ENCODE data around the gene CITED2.

Gene CITED2

DNA sequence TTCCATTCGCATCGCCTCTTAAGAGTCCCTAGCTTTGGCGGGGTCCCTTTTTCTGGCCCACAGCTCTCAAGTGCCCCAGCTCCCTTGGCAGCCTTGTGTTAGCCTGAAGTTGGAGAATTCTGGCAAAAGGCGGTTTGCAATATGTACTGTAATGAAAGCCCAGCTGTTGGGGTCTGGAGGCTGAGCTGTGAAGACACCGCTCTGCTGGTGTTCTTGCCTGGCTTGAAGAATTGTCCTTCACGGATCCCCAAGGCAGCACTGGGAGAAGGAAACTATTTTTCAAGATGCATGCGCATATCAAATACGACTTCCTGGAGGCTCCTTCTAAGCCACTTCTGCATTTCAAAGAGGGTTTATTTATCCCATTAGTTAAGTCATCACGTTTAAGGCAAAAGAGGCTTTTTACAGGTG is 21.4 kb upstream of the CITED2 start:
- no peak for DNase-seq (ENCODE audit: low read depth)
- no peak overlapping the region for H3K4me3 ChIP-seq (ENCODE audit: low read depth, low read length)
- TF ChIP-seq, protein P1, sequence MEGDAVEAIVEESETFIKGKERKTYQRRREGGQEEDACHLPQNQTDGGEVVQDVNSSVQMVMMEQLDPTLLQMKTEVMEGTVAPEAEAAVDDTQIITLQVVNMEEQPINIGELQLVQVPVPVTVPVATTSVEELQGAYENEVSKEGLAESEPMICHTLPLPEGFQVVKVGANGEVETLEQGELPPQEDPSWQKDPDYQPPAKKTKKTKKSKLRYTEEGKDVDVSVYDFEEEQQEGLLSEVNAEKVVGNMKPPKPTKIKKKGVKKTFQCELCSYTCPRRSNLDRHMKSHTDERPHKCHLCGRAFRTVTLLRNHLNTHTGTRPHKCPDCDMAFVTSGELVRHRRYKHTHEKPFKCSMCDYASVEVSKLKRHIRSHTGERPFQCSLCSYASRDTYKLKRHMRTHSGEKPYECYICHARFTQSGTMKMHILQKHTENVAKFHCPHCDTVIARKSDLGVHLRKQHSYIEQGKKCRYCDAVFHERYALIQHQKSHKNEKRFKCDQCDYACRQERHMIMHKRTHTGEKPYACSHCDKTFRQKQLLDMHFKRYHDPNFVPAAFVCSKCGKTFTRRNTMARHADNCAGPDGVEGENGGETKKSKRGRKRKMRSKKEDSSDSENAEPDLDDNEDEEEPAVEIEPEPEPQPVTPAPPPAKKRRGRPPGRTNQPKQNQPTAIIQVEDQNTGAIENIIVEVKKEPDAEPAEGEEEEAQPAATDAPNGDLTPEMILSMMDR (IDR thresholded peaks at IDR 0.05; ENCODE audit: low read depth, low read length, missing control alignments): no peak
- in situ Hi-C loops (cut with HindIII; ENCODE audit: low sequenced_read_pairs): no loop called here

DNA sequence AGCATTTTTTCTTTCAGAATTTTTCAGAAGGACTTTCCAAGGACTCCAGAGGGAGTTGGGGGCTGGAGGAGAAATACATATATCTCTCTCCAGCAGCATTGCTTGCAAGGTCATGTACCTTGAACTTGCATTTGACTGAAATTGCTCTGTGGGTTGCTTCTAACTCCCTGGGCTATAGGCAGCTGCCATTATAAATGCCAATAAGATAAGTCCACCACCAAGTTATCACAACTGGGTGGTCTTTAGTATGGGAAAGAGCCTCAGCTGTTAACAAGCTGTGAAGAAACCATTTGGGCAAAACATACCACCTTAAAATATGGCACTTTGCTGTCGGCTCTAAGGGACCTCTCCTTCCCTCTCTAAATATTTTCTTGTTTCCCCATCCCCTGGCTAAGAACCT is 20.9 kb upstream of the CITED2 start:
- H3K4me3 ChIP-seq (ENCODE audit: low read depth, low read length): no peak overlapping the region
- in situ Hi-C loops (cut with HindIII; ENCODE audit: low sequenced_read_pairs): no loop called here
- TF ChIP-seq, protein P1 (IDR thresholded peaks at IDR 0.05; ENCODE audit: low read depth, low read length, missing control alignments): no peak
- no peak for DNase-seq (ENCODE audit: low read depth)

DNA sequence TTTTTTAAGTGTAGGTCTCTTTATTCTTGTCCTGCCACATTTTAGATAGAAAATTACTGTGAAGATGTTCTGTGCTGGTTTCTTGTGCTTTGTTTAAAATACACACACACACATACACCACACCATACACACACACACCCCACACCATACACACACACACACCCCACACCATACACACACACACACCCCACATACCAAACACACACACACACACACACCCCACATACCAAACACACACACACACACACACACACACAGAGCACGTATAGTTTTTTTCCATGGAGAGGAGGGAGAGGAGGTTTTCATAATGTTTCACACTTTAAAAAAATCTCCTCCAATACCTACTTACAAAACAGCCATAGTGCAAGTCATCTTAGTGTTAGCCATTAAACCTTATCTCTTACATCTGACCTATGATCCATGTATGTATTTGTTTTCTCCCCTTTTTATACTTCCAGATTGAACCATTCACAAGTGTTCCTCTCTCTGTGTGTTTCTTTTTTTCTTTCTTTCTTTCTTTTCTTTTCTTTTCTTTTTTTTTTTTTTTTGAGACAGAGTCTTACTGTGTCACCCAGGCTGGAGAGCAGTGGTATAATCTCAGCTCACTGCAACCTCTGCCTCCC is 19.7 kb upstream of the CITED2 start:
- TF ChIP-seq, protein P1 (IDR thresholded peaks at IDR 0.05; ENCODE audit: low read depth, low read length, missing control alignments): no peak
- DNase-seq (ENCODE audit: low read depth): no peak
- in situ Hi-C loops (cut with HindIII; ENCODE audit: low sequenced_read_pairs): no loop called here
- no peak overlapping the region for H3K4me3 ChIP-seq (ENCODE audit: low read depth, low read length)

DNA sequence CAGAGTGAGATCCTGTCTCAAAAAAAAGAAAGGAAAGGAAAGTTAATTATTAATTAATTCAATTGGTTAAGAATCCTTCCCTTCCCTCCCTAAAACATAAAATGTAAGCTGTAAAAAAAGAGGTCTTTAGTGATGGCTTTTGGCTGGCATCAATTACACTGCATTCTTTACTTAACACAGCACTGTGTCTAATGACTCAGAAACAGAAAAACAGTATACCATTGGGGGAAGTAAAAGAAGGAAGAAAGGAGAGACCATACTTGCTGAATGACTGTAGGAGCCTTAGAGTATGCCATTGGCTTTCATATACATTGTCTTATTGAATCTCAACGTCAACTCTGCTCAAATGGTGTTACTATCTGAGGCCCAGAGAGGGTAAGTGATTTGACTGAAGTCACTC is 18.3 kb upstream of the CITED2 start:
- no peak overlapping the region for H3K4me3 ChIP-seq (ENCODE audit: low read depth, low read length)
- in situ Hi-C loops (cut with HindIII; ENCODE audit: low sequenced_read_pairs): no loop called here
- no peak for DNase-seq (ENCODE audit: low read depth)
- TF ChIP-seq, protein P1 (IDR thresholded peaks at IDR 0.05; ENCODE audit: low read depth, low read length, missing control alignments): no peak

DNA sequence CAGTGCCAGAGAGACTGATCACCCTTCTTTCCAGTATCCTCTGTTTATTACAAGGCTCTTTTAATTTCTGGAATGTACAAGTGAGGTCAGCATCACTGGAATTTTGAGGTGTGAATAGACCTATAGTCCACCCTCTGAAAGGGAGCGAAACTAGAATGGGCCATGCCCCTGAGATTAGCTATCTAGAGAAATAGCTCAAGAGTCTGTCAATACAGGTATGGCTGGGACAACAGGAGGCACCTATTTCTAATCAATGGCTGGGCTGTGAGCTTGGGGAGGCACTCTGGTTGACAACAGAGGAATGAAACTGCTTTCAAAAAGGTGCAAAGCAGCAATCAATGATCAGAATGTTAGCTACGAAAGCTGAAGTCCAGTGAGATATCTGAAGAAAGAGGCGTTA is 17.3 kb upstream of the CITED2 start:
- TF ChIP-seq, protein P1 (IDR thresholded peaks at IDR 0.05; ENCODE audit: low read depth, low read length, missing control alignments): no peak
- in situ Hi-C loops (cut with HindIII; ENCODE audit: low sequenced_read_pairs): no loop called here
- DNase-seq (ENCODE audit: low read depth): no peak
- H3K4me3 ChIP-seq (ENCODE audit: low read depth, low read length): no peak overlapping the region

DNA sequence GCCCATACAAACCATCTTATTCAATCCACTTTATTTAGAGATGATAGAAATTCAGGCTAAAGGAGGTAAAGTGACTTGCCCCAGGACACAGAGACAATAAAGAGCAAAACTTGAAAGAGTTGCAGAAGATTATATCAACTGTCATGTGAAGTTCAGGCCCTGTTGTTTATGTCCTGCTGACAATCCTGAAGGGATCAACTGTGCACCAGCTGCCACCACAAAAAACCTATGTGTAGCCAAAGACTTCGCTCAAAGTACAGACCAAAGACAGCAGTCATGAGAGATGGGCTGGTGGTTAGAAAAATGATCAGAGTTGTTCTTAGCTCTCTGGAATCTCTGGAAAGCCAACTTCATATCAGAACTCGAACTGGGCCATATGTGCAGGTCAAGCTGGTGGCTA is 16.0 kb upstream of the CITED2 start:
- TF ChIP-seq, protein P1 (IDR thresholded peaks at IDR 0.05; ENCODE audit: low read depth, low read length, missing control alignments): no peak
- no peak overlapping the region for H3K4me3 ChIP-seq (ENCODE audit: low read depth, low read length)
- in situ Hi-C loops (cut with HindIII; ENCODE audit: low sequenced_read_pairs): no loop called here
- DNase-seq (ENCODE audit: low read depth): no peak
